ENCODE measurements around the gene BORCS8.
"Not testable (repeated sequence)": the region's sequence is repeated elsewhere in the genome, so short reads cannot be mapped to it uniquely, and the experiment has no call there.

Gene BORCS8

DNA sequence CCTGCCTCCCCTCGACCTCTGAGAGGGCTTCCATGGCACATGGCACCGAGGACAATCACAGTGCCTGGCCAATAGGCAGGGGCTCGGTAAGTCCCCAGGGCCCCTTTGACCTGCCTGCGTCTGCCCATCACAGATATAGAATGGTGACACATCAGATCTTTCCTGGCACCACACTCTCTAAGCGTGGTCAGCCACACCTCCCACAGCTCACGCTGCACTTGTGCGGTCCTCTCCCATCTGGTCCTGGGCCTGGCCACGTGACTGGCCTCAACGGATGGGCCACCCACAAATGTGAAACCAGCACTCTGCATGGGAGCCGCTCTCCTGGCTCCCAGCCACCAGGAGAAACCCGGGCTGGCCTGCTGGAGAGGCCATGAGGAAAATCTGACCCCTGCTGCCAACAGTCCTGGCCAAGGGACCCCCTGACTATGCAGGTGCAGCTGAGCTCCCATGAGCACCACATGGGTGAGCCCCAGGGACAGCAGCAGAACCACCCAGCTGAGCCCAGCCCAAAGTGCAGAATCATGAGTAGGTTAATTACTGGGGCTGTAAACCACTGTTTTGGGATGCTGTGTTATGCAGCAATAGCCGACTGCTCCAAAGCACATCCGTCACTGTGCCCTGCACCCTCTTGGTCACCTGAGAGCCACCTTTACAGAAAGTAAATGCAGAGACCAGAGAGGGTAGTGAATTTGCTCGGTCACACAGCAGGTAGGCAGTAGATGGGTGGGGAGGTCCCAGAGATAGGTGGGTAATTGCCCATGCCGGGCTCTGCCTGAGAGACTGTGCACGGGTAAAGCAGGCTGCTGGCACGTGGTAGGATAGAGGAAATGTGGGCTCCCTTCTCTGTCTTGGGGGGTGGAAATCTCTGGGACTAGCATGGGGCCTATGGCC lies 12.2 kb downstream of the BORCS8 start:
- no peak for DNase-seq

- no peak for DNase-seq
Measured at GRCh38 chr19:19176950-19177349, 15.0 kb downstream of the BORCS8 start.

- DNase-seq, result not testable (repeated sequence)
Measured at GRCh38 chr19:19173243-19173642, 18.7 kb downstream of the BORCS8 start.

GRCh38 chr19:19171821-19172532 lies 20.0 kb downstream of the BORCS8 start:
- DNase-seq, result no peak

DNA sequence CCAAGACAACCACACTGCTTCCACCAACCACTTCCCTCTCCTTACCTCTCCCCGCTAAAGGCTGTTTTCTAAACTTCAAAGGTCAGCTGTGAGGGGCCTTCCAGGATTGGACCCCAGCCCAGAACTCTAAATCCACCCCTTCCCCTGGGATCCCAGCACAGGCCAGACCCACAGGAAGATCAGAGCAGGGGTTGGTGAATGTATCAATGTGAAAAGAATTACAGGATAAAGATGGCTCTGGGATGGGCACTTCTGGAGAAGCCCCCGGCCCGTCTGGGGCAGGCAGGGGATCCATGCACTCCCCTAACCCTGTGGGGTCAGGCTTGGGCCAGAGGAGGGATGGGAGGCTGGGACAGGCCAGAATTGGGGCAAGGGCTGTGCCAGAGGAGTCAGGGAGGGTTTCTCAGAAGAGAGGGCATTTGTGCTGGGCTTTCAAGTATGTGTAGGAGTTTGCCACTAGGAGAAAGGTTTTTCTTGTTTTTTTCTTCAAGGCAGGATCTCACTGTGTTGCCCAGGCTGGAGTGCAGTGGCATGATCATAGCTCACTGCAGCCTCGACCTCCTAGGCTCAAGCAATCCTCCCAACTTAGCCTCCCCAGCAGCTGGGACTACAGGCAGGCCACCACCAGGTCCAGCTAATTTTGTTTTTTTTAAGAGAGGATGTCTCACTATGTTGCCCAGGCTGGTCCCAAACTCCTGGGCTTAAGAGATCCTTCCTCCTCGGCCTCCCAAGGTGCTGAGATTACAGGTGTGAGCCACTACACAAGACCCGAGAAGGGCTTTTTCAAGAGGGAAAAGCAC lies 20.9 kb downstream of the BORCS8 start:
- no peak for DNase-seq

DNA sequence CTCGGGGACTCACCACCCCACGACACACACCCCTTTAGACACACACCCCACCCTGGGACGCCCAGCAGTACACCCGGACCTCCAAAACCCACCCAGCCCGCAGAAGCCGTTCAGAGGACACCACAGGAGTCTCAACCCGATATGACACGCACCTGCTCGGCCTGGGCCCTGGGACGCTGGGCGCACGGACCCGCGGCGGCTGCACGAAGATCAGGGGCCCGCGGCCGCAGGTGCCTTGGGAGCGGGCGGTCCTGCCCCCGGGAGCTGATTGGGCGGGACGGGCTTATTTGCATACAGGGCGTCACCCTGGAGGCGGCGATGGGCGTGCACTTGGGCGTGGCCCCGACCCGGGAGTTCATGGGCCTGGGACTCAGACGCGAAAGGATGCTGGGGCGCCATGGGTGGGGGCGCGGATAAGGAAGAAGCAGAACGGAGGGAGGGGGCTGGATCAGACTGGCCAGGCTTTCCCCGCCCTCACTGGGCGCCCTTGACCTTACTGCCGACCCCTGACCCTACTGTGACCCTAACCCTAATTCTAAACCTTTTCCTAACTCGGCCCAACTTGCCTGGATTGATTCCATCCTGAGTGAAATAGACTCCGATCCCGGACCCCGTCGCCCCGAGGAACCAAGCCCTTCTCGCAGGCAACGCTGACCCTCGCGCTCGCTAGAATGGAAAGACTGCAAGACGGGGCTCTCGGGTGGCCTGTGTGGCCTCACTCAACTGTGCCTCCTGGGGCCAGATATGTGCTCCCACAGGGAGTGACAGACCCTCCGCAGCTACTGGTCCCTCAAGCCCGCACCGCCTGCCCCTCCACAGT lies 21.7 kb downstream of the BORCS8 start, which contains the start of gene MEF2B:
Gene MEF2B (minus strand): TSS at position 211 of the 820 bp plus-strand sequence. CDS start 19,528 bp downstream, outside the sequence.
- peak; percentile 68 for DNase-seq

DNA sequence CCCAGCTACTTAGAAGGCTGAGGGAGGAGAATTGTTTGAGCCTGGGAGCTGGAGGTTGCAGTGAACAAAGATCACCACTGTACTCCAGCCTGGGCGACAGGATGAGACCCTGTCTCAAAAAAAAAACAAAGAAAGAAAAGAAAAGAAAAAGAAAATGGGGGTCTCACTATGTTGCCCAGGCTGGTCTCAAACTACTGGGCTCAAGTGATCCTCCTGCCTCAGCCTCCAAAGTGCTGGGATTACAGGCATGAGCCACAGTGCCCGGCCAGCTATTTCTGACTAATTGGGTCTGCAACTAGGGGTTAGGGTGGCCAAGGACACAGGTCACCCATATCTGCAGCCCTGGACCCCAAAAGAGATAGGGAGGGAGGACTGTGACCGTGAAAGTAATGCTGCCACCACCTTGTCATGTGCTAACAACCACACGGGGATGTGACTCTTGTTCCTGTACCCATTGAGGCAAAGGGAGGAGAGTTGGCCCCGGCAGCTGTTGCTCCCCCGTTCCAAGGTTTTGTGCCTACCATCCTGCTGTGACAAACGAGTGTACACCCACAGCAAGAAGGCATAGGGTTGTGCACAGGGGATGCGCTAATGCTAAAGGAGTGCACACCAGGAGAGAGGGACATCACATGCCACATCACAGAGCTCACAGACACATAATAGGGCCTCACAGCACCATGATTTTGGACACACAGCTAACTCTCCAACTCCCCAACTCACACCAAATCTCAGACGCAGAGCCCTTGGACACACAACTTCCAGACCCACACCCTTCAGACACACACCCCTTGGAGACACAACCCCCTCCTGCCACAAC lies 22.5 kb downstream of the BORCS8 start:
- DNase-seq, result no peak

DNA sequence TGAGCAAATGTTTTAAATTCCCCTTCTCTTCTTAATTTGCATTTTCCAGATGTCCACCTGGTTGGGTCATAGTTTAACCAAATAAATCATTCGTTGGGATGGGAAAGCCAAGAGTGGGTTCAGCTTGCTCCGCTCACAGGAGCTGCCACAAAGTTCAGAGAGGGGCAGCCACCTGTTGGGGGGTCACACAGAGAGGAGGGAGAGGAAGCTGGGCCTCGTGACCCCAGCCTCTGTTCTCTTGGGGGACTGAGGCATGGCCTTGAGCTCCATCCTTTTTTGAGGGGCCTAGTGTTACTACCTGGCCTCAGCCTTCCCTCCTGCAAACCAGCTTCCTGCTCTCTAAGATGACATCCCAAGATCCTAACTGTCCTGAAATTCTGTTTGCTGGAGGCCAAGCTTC lies 24.3 kb downstream of the BORCS8 start:
- DNase-seq, result no peak

DNA sequence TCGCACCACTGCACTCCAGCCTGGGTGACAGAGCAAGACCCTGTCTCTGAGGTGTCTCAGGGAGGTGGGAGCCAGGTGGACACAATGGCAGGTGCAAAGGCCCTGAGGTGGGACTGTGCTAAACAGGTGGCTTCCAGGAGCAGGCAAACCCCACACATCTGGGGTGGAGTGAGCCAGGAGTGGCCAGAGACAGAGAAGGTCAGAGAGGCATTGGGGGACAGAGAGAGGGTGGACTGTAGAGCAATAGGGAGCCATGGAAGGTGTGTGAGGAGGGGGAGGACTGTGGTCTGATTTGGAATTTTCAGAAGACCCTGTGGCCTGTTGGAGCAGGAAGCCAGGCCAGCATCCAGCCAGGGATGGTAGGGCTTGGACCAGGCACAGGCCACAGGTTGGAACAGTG lies 26.6 kb downstream of the BORCS8 start:
- DNase-seq, result no peak

GRCh38 chr19:19162495-19162894 lies 29.5 kb downstream of the BORCS8 start:
- no peak for DNase-seq

DNA sequence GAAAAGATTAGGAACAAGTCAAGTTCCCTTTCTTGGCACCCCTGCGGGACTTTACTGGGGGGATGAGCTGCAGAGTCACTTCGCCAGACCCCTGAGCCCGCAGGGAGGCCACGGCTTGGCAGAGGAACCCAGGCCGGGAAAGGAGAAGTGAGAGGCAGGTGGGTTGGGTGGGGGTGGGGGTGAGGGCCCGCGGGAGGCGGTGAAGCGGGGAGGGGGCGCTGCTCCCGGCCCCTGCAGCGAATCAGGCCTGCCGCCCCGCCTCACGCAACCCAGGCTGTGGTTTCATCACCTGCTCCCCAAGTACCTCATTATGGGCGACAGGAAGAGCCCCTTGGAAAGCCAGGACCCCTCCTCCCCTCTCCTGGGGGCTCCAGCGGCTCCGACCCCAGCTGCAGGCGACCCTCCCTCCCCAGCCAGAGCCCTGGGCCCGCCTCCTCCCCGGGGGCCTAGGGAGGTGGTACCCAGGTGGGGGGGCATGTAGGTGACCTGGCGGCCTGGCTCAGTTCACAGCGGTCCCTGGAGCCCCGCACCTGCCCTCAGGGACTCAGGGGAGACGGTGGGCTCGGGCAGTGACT lies 31.4 kb downstream of the BORCS8 start:
- DNase-seq, result no peak

DNA sequence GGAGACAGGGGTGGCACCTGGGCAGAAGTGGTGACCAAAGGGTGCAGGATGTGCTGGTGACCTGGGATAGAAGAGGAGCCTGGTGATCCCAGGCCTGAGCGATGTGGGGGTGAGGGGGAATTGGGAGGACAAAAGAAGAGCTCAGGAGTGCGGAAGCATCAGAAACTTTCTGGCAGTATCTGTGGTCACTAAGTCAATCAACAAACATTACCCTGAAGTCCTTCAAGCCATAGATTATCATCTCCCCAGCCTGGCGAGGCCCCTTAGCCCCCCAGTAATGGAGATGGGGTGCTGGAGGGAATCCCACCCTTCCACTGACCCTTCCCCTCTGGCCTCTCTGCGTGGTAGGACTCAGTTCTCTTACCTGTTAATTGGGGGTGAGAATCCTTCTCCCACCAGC lies 32.4 kb downstream of the BORCS8 start:
- no peak for DNase-seq

GRCh38 chr19:19157808-19158207 lies 34.1 kb downstream of the BORCS8 start:
- no peak for DNase-seq

- DNase-seq, result no peak
Measured at GRCh38 chr19:19155495-19156219, 36.3 kb downstream of the BORCS8 start.

DNA sequence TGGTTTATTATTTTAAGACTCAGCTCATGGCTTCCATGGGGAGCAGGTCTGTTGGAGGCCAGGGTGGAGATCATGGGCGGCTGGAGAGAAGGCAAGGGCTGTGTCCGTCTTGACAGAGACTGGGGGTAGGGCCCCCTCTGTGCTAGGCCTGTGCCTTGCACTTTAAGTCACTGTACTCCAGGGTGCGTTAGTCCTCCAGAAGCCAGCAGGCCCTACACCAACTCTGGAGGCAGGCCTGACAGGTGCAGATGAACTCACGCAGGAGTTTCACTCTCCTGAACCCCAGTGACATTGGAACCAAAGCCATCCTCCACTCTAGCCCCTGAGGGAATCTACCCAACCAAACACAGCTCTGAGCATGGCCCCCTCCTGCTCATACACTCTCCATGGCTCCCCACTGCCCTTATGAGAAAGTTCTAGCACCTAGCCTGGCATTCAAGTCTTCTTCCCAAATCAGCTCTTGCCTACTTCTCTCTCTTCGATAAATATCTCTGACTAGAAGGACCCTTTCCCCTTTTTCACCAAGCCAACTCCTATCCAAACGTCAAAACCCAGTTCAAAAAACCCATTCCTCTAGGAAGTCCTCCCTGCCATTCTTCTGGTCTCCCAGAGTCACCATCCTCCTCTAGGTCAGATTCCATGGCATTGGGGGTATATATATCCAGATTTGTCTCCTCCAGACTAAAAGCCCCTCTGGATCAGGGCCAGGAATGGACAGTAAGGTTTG lies 37.0 kb downstream of the BORCS8 start:
- DNase-seq, result no peak

DNA sequence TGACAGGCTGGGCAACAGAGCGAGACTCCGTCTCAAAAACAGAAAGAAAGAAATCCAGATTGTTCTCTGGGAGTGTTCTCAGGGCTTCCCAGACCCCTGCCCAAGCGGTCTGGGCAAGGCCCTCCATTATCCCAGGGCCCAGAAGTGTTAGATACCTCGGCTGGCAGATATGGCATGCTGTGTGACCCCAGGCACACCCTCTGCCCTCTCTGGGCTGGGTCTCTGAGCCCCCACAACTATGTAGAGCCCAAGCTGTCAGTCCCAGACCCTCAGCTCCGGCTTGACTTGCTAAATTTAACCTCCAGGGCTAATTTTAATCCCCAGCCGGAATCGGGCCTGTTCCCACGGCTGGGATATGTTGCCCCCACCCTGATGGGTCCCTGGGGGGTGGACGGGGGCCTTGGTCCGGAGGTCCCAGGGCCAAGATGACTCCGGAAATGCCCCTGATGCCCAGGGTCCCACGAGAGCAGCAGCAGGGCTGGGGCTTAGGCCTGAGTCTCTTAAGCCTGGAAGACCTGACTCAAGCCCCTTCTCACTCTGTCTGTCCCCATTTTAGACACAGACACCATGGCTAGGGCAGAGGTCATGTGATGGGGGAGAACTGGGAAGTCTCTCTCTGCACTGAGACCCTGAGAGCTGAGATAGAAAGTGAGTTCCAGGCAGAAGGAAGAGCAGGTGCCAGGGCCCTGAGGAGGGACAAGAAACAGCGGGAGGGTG lies 39.1 kb downstream of the BORCS8 start:
- DNase-seq, result no peak

GRCh38 chr19:19151418-19151817 lies 40.5 kb downstream of the BORCS8 start:
- no peak for DNase-seq

DNA sequence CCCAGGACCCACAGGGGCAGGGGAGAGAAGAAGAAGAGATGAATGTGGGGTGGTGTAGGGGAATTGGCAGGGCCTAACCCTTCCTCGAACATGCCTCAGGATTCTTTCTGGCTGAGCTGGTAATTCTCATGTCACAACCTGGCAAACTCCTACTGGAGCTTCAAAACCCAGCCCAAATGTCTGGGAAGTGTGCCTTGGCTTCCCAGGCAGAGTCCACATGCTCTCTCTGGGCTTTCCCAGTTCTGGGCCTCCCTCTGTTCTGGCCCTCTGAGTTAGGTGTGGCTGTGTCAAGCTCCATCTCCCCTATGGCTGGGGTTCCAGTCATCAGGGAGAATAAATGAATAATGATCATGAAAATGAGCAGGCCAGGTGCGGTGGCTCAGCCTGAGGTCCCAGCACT lies 42.5 kb downstream of the BORCS8 start:
- no peak for DNase-seq

DNA sequence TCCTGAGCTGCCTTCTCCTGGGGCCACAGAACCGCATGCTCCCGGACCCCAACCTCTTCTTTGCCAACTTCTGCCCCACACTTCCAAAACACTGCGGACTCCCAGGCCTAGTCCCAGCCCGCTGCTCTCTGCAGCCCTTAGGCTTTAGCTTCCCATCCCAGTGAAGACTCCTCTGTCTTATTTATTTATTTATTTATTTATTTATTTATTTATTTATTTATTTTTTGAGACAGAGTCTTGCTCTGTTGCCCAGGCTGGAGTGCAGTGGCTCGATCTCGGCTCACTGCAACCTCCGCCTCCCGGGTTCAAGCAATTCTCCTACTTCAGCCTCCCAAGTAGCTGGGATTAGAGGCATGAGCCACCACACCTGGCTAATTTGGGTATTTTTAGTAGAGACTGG lies 43.4 kb downstream of the BORCS8 start:
- DNase-seq, result not testable (repeated sequence)

Measured in effector CD4-positive, alpha-beta T cell (primary cell).